T47D (cell line): ENCODE data around the gene CLEC18A.
A peak's percentile ranks its signal among the peaks of the same experiment; 100 is the strongest.

Source experiments
- DNase-seq, 2 experiments: peaks; one replicate each; pipeline versions ENCODE4 v3.0.0 to v3.0.0-alpha.2; 2011 to 2012; ENCODE audit warnings: low read depth in 1 of 2, low spot score in 1 of 2
- JUND ChIP-seq: IDR thresholded peaks from 2 replicates; pipeline ENCODE4 v1.6.1; 2012; ENCODE audit warnings: low read depth
- in situ Hi-C: cut with HindIII; loops from 2 replicates; pipeline ENCODE4 v1.10.0; 2016; ENCODE audit warnings: low sequenced_read_pairs, low pct_unique_long_range_greater_than_20kb

The CLEC18A gene

DNA sequence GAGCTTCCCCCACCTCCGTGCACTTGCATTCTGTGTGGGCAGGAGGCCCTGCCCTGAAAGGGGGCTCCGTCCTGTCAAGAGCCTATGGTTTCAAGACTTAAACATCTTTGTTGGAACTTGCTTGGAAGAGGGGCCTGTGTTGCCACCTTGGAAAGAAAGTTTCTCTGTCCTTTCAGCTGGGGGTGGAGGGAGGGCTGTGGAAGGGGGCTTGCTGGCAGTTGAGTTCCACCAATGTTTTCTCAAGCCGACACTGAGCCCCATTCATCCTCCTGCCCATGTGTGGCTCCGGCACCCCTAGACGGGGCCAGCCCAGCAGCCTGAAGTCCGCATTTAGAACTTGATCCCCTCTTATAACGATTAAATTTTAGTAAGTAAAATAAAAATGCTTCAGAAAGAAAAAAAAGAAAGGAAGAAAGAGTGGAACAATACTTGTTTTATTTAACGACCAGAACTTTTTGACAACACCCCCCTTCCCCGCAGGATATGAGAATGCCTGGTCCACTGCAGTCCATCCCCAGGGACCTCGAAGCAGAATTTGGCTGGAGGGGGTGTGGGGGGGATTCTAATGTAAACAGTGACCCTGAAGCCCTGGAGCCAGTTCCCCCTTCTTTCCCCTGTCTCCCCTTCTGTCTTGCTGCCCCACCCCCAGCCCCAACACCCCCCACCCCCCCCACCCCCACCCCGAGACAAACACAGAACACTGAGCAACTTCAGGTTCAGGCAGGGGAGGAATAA lies 26.9 kb upstream of the CLEC18A start:
- no peak for DNase-seq
- no peak for TF ChIP-seq JUND
- in situ Hi-C loops = no loop called here

DNA sequence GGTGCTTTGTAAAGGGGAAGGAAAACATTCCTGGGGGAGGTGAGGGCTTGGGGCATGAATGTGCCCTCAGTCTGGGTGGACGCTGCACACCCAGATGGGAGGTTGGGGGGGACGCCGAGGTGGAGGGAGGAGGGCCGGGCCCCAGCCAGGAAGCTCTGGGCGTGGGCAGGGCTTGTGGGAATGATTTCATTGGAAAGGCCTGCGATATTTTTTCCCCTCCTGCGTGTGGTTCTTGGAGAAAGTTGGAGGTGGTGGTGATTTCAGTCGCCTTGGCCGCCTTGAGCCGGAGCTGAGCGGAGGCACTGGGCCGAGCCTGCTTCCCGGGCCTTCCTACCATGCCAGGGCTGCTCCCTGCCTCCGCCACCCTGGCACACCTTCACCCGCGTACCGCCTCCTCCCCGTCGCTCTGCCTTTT lies 26.4 kb upstream of the CLEC18A start:
- no peak for DNase-seq
- TF ChIP-seq JUND = no peak
- in situ Hi-C loops = no loop called here

DNA sequence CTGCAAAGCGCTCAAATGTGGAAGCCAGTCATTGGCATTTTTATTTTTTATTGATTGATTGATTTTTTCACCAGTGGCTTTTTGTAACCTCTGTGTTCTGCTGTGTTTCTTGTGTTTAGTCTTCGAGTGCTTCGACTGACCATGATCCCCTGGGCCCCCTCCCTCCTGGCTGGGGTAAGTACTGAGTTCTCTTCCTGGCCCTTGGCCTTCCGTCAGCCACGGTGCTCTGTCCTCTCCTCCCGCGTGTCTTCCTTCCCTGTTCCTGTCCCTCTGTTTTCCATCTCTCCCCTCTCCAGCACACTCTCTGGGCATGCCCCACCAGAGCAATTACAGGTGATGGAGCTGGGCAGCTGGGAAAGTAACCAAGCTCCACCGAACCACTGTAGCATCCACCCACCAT lies 25.8 kb upstream of the CLEC18A start:
- TF ChIP-seq JUND = no peak
- no peak for DNase-seq
- in situ Hi-C loops = no loop called here

DNA sequence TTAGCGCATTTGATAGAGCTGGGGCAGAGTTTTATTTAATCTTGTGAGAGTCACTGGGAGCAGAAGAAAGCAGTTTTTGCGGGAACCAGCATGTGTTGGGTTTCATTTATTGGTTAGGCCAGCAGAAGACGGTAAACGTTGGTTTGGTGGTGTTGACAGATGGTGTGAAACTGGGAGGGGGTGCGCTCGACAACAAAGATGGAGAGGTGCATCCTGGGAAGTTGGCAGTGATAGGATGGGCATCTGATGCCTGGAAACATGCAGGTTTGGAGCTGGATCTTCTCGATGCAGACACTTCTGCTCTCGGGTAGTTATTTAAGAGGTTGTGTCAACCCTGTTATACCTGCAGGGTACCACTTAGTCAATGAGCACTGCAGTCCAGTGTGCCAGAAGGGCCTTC lies 24.9 kb upstream of the CLEC18A start:
- DNase-seq = no peak
- no peak for TF ChIP-seq JUND
- in situ Hi-C loops = no loop called here

DNA sequence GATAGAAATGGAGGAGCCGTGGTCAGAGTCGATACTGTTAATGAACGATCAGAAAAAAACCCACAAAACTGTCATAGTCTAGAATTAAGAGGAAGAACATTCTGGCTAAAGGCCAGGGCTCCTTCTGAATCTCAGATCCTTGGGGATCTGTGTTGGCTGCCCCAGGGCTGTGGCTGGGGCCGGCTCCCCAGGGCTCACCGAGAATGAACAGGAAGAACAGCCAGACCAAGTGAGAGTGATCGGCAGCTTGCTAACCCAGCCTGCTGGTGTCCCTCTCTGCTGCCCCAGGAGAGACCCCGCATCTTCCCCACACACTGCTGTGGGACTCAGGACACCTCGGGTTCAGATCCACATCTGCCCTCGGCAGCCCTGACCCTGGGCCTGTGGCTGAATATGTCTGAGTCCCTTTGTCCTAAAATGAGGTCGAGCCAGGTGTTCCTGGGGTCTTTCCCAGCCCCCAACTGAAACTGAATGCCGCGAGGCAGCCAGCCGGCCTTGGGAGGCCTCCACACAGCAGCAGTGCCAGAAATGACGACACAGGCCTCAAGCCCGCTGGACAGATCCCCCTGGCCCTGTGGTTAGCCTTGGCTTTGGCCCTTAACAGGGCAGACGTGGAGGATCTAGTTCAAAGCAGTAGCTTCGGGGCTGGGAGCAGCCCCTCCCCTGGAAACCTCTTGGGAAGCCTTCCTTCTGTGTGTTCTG lies 23.9 kb upstream of the CLEC18A start:
- in situ Hi-C loops = no loop called here
- TF ChIP-seq JUND = no peak
- no peak for DNase-seq

DNA sequence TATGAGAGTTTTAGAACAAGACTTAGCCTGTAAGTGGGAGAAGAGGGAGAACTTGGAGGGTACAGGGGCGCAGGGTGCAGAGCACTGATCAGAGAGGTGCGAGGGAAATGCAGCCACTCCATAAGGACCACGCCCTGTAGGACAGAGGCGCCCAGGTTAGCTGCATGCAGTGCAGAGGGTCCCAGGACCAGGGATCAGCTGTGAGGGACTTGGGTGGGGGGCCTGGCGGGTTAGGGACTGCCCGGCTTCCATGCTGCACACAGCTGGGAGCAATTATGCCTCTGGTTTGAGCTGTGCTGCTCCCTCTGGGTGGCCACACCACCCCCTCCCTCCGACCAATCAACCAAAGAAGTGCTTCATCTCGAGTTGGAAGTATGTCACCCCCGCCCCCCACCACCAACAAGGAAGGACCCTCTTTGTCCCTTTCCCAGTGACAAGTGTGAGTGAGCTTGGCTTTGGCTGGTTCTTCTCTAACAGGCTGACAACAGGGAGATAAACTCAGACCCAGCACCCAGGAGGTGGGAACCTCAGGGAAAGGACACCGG lies 22.2 kb upstream of the CLEC18A start:
- DNase-seq = no peak
- in situ Hi-C loops = no loop called here
- no peak for TF ChIP-seq JUND

DNA sequence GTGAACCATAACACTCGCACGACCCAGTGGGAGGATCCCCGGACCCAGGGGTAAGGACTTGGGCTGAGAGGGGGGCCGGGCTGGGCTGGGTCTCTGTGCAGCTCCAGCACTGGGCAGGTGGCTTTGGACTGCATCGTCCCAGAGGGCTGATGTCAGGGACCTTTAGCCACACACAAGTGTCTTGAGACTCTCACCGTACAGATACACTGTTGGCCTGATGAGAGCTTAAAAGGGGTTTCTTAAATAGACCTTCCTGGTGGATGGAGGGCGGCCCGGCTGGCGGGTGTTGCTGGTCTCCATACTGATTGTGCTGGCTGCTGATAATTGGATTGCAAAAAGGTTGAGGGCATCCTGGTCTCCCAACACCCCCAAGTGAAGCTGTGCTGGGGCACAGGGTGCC lies 21.7 kb upstream of the CLEC18A start:
- in situ Hi-C loops = no loop called here
- TF ChIP-seq JUND = no peak

DNA sequence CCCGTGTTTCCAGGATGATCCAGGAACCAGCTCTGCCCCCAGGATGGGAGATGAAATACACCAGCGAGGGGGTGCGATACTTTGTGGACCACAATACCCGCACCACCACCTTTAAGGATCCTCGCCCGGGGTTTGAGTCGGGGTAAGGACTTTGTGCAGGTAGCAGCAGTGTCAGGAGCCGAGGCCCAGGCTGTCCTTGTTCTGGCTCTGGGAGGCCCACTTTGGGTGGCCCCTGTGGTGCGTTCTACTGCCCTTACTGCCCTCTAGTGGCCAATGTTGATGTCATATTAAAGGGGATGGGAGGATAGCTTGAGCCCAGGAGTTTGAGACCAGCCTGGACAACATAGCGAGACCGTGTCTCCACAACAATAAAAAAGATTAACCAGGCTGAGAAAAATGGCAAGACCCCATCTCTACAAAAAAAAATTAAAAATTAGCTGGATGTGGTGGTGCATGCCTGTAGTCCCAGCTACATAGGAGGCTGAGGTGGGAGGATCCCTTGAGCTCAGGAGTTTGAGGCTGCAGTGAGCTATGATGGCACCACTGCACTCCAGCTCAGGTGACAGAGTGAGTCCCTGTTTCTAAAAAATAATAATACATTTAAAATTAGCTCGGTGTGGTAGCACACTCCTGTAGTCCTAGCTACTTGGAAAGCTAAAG lies 20.9 kb upstream of the CLEC18A start:
- peak; percentile 63 to 71 for DNase-seq
- in situ Hi-C loops = no loop called here
- no peak for TF ChIP-seq JUND

More for the DNA sequence above, 21.7 kb upstream of the CLEC18A start:
- no peak for DNase-seq

DNA sequence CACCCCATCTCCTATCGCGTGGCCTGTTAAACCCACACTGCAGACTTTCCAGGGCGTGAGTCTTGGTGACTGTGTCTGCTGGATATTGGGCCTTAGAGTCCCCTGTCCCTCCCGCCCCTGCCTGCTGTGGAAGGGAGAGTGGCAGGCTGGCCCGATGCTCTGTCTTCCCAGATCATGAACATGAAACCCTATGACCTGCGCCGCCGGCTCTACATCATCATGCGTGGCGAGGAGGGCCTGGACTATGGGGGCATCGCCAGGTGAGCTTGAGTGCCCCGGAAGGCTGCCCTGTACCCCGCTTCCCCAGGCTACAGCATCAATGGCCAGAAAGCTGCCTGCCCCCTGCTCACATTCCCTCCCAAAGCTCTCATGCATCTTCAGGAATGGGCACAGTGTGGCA lies 19.5 kb upstream of the CLEC18A start:
- TF ChIP-seq JUND = no peak
- DNase-seq = no peak
- in situ Hi-C loops = no loop called here

DNA sequence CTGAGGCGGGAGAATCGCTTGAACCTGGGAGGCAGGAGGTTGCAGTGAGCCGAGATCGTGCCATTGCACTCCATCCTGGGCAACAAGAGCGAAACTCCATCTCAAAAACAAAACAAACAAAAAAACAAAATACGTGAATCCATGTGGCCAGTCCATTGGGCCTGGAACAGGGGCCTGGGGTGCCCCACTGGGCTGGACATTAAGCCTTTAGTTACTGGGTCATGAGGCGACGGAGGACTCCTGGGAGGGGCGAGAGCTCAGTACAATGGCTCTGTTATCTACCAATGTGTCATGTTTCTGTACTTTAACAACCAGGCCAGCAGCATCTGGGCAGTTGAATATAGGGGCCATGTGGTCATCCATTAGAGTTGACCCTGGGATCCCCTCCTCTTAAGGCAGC lies 18.9 kb upstream of the CLEC18A start:
- DNase-seq = no peak
- TF ChIP-seq JUND = no peak
- in situ Hi-C loops = no loop called here

DNA sequence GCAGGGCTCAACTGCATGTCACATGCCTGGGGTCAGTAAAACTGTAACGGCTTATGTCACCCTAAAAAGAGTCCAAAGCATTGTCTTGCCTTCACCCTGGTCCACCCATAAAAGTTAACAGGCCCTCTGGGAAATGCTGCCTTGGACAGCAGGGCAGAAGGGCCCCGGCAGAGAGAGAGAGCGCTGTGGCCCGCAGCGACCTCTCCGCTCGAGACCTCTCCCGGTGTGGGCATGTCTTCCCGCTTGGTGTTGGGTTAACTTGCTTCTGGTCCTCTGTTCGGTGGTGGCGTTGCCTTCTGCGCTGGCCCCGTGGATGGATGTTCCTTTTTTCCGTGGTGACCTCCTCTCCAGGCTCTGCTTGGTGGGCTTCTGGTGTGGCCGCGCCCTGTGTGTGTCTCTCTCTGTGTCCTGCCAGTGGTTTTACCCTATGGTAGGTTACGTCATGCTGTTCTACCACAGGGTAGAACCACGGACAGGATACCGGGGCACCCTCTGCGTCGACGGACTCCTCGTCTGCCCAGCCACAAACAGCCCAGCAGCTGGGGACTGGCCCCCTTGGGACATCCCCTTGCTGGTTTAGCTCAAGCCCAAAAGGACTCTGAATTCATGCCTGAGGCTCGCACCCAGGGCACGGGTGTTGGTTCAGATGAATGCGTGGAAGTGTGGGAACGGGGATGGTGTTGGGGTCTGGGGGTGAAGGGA lies 18.3 kb upstream of the CLEC18A start:
- in situ Hi-C loops = no loop called here
- DNase-seq = no peak
- TF ChIP-seq JUND = no peak

DNA sequence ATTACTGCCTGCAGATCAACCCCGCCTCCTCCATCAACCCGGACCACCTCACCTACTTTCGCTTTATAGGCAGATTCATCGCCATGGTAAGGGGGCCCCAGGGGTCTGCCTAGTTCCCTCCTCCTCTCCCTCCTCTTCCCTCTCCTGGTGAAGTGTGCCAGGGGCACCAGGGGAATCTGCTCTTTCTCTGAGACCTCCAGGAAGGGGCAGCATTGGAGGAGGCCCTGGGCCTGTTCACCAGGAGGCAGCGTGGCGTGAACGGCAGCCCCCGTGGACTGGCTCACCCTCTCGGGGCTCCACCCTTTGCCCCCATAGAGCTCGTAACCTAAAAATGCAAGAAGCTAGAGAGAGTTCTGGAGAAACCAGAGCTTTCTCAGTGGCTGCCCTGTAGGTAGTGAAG lies 17.1 kb upstream of the CLEC18A start:
- TF ChIP-seq JUND = no peak
- in situ Hi-C loops = no loop called here
- DNase-seq = no peak

DNA sequence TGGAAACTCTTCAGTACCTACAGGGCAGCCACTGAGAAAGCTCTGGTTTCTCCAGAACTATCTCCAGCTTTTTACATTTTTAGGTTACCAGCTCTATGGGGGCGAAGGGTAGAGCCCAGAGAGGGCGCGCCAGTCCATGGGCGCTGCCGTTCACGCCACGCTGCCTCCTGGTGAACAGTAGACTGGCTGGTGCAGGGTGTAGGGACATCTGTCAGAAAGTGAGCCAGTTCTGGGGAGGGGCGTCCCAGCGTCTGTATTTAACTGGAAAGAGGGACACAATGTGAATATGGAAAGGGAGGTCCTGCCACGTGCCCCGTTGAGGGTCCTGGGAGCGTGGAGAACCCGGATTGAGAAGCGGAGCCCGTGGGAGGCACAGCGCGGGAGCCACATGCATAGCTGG lies 16.4 kb upstream of the CLEC18A start:
- in situ Hi-C loops = no loop called here
- no peak for DNase-seq
- TF ChIP-seq JUND = no peak
